Stimulated activated CD8-positive, alpha-beta memory T cell treated with anti-CD3 and anti-CD28 coated beads, Interleukin-7, amount 100 ng/mL, for 48 hours (primary cell): ENCODE measurements around the gene PRKACA.

ENCODE experiments used
- DNase-seq, 2 donors: peaks; one replicate each; pipeline ENCODE4 v3.0.0-alpha.2; 2020; ENCODE audit warnings: low read depth in 1 of 2; ENCODE audit errors: extremely low read depth in 1 of 2

The PRKACA gene

GRCh38 chr19:14097532-14098151, 19.9 kb downstream of the PRKACA start:
- no peak for DNase-seq

GRCh38 chr19:14096272-14096992, 21.1 kb downstream of the PRKACA start:
- DNase-seq = no peak

- DNase-seq = no peak
Measured at GRCh38 chr19:14094854-14095253, 22.7 kb downstream of the PRKACA start.

GRCh38 chr19:14093117-14093823, 24.3 kb downstream of the PRKACA start:
- DNase-seq = no peak

- no peak for DNase-seq
Measured at GRCh38 chr19:14091813-14092462, 25.6 kb downstream of the PRKACA start.

- DNase-seq = peak; percentile 25 to 57
Measured at GRCh38 chr19:14091081-14091812, 26.3 kb downstream of the PRKACA start.

GRCh38 chr19:14090509-14091080, 27.0 kb downstream of the PRKACA start, which contains the start of gene SAMD1:
SAMD1 (minus strand) TSS chr19:14090751.
- peak; percentile 64 to 71 for DNase-seq

GRCh38 chr19:14089662-14090508, 27.7 kb downstream of the PRKACA start:
- peak; percentile 25 to 30 for DNase-seq

GRCh38 chr19:14089412-14089661, 28.2 kb downstream of the PRKACA start:
- no peak for DNase-seq

- DNase-seq = no peak
Measured at GRCh38 chr19:14088634-14089411, 28.7 kb downstream of the PRKACA start.

GRCh38 chr19:14086098-14086497, 31.5 kb downstream of the PRKACA start:
- no peak for DNase-seq

GRCh38 chr19:14085309-14085995, 32.1 kb downstream of the PRKACA start, which contains the start of gene C19orf67:
C19orf67 (minus strand) TSS chr19:14085783; CDS start chr19:14085627, 156 bp downstream.
- DNase-seq = no peak

- no peak for DNase-seq
Measured at GRCh38 chr19:14082675-14082960, 34.9 kb downstream of the PRKACA start.

- no peak for DNase-seq
Measured at GRCh38 chr19:14081797-14082674, 35.5 kb downstream of the PRKACA start.

GRCh38 chr19:14080887-14081796, 36.4 kb downstream of the PRKACA start:
- peak; percentile 93 to 98 for DNase-seq

GRCh38 chr19:14078411-14078810, 39.2 kb downstream of the PRKACA start:
- no peak for DNase-seq
